Lung (tissue), 12 donors: Measurements from ENCODE around the gene PTPRD. TPM values are rescaled to one million over a fixed set of nuclear protein-coding genes. Genes with fewer than 3 reads are reported as not detected.

Experiments
- ATAC-seq: fragments of 200-7000 bp; cut with Tn5 transposase; one replicate; pipeline ENCODE4 v1.9.1; 2020; ENCODE audit warnings: moderate number of reproducible peaks; ENCODE audit not compliant: insufficient read depth, low FRiP score
- DNase-seq, 3 donors: peaks; one replicate each; pipeline ENCODE4 v3.0.0-alpha.2; 2013 to 2017
- H3K27ac ChIP-seq, 2 donors: one replicate each; pipeline ENCODE4 v1.5.1; 2013; ENCODE audit warnings: mild to moderate bottlenecking in 2 of 2, moderate library complexity in 2 of 2, control low read depth in 1 of 2, inconsistent platforms in 1 of 2, low read depth in 1 of 2, low read length in 1 of 2
- H3K27me3 ChIP-seq, 3 donors: one replicate each; pipeline ENCODE4 v1.5.1; 2013; ENCODE audit warnings: low read length in 2 of 3; ENCODE audit not compliant: control insufficient read depth in 3 of 3, insufficient read depth in 3 of 3
- H3K36me3 ChIP-seq, 4 donors: one replicate each; pipeline ENCODE4 v1.5.1; 2013; ENCODE audit warnings: low read length in 4 of 4, mild to moderate bottlenecking in 1 of 4, moderate library complexity in 1 of 4; ENCODE audit not compliant: control insufficient read depth in 4 of 4, insufficient read depth in 4 of 4
- H3K4me1 ChIP-seq, 5 donors: one replicate each; pipeline ENCODE4 v1.5.1; 2013; ENCODE audit warnings: low read length in 5 of 5, mild to moderate bottlenecking in 2 of 5, moderate library complexity in 1 of 5; ENCODE audit not compliant: control insufficient read depth in 5 of 5, insufficient read depth in 5 of 5
- H3K4me3 ChIP-seq: one replicate; pipeline ENCODE4 v1.5.1; 2013; ENCODE audit warnings: mild to moderate bottlenecking, control low read depth, moderate library complexity
- H3K9ac ChIP-seq, 2 donors: one replicate each; pipeline ENCODE4 v1.5.1; 2013; ENCODE audit warnings: low read length in 2 of 2, control low read depth in 1 of 2; ENCODE audit not compliant: insufficient read depth in 1 of 2
- H3K9me3 ChIP-seq, 4 donors: one replicate each; pipeline ENCODE4 v1.5.1; 2013; ENCODE audit warnings: low read length in 3 of 4, mild to moderate bottlenecking in 1 of 4, moderate library complexity in 1 of 4; ENCODE audit not compliant: control insufficient read depth in 4 of 4, insufficient read depth in 3 of 4
- WGBS, 2 donors: extraction: QIAGEN DNeasy Blood & Tissue Kit; methylation state at CpG; one replicate each; pipeline ENCODE4 v1.1.7; 2013; 5-methylcytosine and 5-hydroxymethylcytosine counted together
- polyA plus RNA-seq, 2 donors: library from polyadenylated mRNA; stranded (reverse); fragments of 200-250 nt; gene quantifications; one replicate each; pipeline ENCODE4 v1.2.1, GENCODE V29; 2013
- total RNA-seq, 2 donors: library from RNA; depleted of rRNA in 1 of 2; stranded (reverse); fragments of >200 nt in 1 of 2; gene quantifications; one replicate each; pipeline ENCODE4 v1.2.1, GENCODE V29; 2014 to 2021
- TF ChIP-seq, protein P1 (sequence below): IDR thresholded peaks from 2 replicates; pipeline ENCODE4 v1.5.1; 2012; ENCODE audit warnings: mild to moderate bottlenecking; ENCODE audit errors: control extremely low read depth, extremely low read depth
- donor health status: control.
- donor health status: control.
- donor health status: Bipolar disorder and iron deficiency.
- donor health status: healthy.
- donor health status: DM: yes; HTN: yes; CAD: no.

Gene PTPRD
- total and polyA plus RNA-seq, 4 donors = 1.9 to 145 (median 13.7) TPM

DNA sequence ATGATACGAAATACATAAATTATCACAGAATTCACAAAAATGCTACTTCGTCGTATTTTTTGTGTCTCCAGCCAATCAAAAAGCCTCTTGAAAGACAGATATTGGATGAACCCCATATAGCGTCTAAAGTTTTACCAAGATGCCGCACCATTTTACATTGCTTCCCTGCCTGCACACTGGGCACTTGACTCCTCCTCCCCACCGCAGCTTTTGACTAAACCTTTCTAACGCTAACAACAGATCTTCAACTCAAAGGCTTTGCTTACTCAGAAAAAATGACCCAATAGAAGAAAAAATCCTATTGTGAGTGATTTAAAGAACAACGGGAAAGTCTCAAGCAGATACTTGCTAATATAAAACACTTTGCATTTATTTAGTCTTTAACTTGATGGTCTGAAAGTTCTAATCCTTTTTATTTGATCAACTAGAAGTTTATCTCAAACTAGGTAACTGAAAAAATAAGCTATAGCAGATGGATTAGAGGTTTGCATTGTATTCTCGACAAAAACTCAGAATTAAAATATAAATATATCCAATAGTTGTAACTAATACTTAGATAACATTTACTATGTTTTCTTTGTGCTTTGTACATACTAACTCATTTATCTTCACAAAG, 2204.1 kb downstream of the PTPRD start:
- H3K4me3 ChIP-seq = no peak overlapping the region
- H3K4me1 ChIP-seq = no peaks in the 10 kb centered on the region
- no peak for DNase-seq
- peaks cover 0 to 7% (median 1%) of the 10 kb centered on the region in 4 donors for H3K36me3 ChIP-seq
- H3K9ac ChIP-seq = no peak overlapping the region
- TF ChIP-seq, protein P1, sequence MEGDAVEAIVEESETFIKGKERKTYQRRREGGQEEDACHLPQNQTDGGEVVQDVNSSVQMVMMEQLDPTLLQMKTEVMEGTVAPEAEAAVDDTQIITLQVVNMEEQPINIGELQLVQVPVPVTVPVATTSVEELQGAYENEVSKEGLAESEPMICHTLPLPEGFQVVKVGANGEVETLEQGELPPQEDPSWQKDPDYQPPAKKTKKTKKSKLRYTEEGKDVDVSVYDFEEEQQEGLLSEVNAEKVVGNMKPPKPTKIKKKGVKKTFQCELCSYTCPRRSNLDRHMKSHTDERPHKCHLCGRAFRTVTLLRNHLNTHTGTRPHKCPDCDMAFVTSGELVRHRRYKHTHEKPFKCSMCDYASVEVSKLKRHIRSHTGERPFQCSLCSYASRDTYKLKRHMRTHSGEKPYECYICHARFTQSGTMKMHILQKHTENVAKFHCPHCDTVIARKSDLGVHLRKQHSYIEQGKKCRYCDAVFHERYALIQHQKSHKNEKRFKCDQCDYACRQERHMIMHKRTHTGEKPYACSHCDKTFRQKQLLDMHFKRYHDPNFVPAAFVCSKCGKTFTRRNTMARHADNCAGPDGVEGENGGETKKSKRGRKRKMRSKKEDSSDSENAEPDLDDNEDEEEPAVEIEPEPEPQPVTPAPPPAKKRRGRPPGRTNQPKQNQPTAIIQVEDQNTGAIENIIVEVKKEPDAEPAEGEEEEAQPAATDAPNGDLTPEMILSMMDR = no peak
- H3K27ac ChIP-seq = no peak overlapping the region
- no peaks in the 10 kb centered on the region for H3K27me3 ChIP-seq
- no peak for ATAC-seq
- no peaks in the 10 kb centered on the region for H3K9me3 ChIP-seq
- 78 to 90% methylated on average over 9 of the region's 9 CpGs for WGBS, 2 donors

DNA sequence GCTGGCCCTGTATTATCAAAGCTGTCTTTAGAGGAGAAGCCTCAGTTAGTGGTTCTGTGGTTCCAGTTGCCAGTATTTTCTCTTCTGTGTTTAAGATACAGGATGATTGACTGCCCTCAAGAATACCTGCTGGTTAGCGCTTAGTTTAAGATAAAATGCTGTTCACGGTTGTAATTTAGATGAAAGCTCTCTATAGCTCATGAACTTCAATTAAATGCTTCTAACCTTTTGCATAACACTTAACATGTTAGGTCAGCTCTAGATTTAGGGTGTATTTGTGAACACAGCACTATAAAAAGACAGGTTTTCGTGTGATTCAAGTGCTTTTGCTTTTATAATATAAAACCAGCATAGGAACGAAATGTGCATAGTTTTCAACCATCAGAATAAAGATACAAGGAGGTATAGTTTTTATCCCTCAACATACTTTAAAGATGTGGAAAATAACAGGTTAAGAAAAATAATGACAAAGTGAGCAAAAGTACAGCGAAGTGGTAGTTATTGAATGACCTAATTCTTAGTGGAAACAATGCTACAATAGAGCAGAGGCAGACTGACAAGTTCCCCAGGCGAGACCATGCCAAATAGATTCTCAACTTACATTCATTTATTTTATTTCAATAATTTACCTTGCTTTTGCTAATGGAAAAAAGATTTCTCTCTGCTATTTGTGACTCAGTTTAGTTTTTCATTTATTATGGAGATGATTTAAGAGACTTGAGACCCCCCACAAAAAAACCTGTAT, 2210.7 kb downstream of the PTPRD start:
- TF ChIP-seq, protein P1 = no peak
- H3K4me3 ChIP-seq = no peak overlapping the region
- DNase-seq (no peak), ATAC-seq (no peak)
- H3K9me3 ChIP-seq = no peaks in the 10 kb centered on the region
- H3K27me3 ChIP-seq = no peaks in the 10 kb centered on the region
- no peak overlapping the region for H3K27ac ChIP-seq
- H3K36me3 ChIP-seq = no peaks in the 10 kb centered on the region
- WGBS, 2 donors = 74 to 78% methylated on average over 6 of the region's 6 CpGs
- no peak overlapping the region for H3K9ac ChIP-seq
- H3K4me1 ChIP-seq = no peaks in the 10 kb centered on the region

DNA sequence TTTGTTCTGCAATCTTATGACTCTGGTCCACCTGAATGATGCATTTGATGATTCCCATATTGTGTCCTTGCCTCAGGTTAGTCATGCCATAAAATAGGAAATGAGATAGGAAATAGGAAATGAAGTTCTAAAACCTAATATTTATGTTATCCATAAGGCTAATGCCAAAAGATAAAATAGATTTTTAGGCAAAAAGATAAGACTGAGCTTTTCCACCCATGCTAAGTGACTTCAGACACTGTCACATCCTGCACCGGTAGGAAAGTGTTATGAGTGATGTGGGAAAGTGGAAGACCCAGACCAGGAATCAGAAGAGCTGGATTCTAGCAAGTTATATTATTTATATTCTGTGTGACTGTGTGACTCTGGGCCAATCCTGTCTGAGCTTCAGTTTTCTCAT, 2212.4 kb downstream of the PTPRD start:
- WGBS, 2 donors = 69 to 79% methylated on average over 1 of the region's 1 CpG
- H3K36me3 ChIP-seq = peaks cover 0 to 2% (median 0%) of the 10 kb centered on the region in 4 donors
- no peaks in the 10 kb centered on the region for H3K9me3 ChIP-seq
- no peak for ATAC-seq
- no peaks in the 10 kb centered on the region for H3K4me1 ChIP-seq
- no peak for DNase-seq
- no peaks in the 10 kb centered on the region for H3K27me3 ChIP-seq
- TF ChIP-seq, protein P1 = no peak
- no peak overlapping the region for H3K9ac ChIP-seq
- no peak overlapping the region for H3K4me3 ChIP-seq
- H3K27ac ChIP-seq = no peak overlapping the region
